Adrenal gland (tissue), 5 donors: Measurements from ENCODE around the gene KRT37.

Experiments used
- POLR2A ChIP-seq, 2 donors: fragments of 450-650 bp; IDR thresholded peaks; one replicate each; pipeline ENCODE4 v1.6.1; 2017; ENCODE audit warnings: antibody characterized with exemption in 2 of 2, mild to moderate bottlenecking in 2 of 2, moderate library complexity in 1 of 2
- TF ChIP-seq, protein P1 (sequence below), 6 experiments: fragments of 450-650 bp in 4 of 6; fragments of 200-600 bp in 2 of 6; sonication (generic) in 1 of 6; IDR thresholded peaks; 1 replicate in 5 of 6; 2 replicates in 1 of 6; pipeline versions ENCODE4 v1.5.1 to v1.8.0; 2016 to 2021; ENCODE audit warnings: antibody characterized with exemption in 6 of 6, mild to moderate bottlenecking in 2 of 6, moderate library complexity in 1 of 6
- donor health status: DM: no; HTN: no; CAD: no.

DNA sequence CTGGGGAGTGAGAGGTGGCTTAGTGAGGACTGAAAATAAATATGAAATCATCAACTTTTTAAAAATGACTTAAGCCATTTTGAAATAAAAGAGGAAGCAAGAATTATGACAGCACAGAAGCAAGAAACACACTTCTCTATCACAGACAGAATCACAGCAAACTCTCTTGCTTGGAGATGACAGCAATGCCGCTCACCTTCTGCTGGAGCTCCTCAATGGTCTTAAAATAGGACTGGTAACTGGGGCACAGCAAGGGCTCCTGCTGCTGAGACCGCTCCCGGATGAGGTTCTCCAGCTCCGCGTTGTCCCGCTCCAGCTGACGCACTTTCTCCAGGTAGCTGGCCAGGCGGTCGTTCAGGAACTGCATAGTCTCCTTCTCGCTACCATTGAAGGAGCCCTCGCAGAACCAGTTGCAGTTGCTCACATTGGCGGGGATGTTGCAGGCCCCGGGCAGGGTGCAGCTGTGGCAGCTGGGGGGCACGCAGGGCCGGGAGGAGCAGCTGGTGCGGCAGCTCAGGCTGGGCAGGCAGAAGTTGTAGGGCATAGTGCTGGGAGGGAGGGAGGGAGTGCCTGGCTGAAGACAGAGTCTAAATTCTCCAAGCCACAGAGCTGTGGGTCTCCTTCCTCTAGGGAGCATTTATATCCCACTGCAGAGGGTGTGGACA is 27.3 kb downstream of the KRT37 start, which contains the start of gene KRT31:
- TF ChIP-seq, protein P1, sequence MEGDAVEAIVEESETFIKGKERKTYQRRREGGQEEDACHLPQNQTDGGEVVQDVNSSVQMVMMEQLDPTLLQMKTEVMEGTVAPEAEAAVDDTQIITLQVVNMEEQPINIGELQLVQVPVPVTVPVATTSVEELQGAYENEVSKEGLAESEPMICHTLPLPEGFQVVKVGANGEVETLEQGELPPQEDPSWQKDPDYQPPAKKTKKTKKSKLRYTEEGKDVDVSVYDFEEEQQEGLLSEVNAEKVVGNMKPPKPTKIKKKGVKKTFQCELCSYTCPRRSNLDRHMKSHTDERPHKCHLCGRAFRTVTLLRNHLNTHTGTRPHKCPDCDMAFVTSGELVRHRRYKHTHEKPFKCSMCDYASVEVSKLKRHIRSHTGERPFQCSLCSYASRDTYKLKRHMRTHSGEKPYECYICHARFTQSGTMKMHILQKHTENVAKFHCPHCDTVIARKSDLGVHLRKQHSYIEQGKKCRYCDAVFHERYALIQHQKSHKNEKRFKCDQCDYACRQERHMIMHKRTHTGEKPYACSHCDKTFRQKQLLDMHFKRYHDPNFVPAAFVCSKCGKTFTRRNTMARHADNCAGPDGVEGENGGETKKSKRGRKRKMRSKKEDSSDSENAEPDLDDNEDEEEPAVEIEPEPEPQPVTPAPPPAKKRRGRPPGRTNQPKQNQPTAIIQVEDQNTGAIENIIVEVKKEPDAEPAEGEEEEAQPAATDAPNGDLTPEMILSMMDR (IDR thresholded peaks at IDR 0.05): no peak
- TF ChIP-seq POLR2A (IDR thresholded peaks at IDR 0.05): no peak
